Urothelium cell line (cell line): ENCODE data around the gene SLAMF9.
"Not testable (repeated sequence)": the region's sequence is repeated elsewhere in the genome, so short reads cannot be mapped to it uniquely, and the experiment has no call there.

Source experiments
- DNase-seq: peaks from one replicate; pipeline ENCODE4 v3.0.0; 2011; ENCODE audit warnings: low spot score, mixed read lengths
- FAIRE-seq: peaks from 2 replicates; lab custom pipeline; 2011; peaks lifted over from hg19 to GRCh38; lab: Jason Lieb, UNC

The SLAMF9 gene

DNA sequence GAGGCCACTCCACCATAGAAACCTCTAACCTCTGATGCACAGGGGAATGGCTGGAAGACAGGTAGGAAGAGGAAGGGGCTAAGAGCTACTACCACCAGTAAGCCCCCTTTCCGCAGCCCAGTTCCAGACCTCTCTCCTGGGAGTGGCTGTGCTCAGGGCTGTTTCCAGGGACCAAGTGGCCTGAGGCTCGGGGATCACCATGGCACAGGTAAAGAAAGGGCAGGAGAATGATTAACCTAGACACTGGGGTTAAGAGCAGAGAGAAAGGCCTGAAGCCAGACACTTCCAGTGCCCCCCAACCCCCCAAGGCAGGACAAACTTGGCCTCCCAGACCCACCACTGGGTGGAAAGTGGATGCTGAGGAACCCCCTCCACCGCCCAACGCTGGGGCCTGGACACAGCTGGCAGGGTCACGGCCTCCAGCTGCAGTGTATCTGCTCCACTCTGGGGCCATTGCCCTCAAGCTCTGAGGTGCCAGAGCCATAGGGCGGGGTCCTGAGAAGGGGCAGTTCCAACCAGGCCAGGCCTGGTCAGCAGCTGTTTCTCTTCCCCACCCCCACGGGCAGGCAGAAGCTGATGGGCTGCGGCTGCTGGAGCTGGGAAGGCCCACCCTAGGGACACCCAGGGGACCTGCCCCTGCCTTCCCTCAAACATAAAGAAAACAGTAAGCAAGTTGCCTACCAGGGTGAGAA, 31.4 kb downstream of the SLAMF9 start:
- no peak for FAIRE-seq
- DNase-seq: no peak

DNA sequence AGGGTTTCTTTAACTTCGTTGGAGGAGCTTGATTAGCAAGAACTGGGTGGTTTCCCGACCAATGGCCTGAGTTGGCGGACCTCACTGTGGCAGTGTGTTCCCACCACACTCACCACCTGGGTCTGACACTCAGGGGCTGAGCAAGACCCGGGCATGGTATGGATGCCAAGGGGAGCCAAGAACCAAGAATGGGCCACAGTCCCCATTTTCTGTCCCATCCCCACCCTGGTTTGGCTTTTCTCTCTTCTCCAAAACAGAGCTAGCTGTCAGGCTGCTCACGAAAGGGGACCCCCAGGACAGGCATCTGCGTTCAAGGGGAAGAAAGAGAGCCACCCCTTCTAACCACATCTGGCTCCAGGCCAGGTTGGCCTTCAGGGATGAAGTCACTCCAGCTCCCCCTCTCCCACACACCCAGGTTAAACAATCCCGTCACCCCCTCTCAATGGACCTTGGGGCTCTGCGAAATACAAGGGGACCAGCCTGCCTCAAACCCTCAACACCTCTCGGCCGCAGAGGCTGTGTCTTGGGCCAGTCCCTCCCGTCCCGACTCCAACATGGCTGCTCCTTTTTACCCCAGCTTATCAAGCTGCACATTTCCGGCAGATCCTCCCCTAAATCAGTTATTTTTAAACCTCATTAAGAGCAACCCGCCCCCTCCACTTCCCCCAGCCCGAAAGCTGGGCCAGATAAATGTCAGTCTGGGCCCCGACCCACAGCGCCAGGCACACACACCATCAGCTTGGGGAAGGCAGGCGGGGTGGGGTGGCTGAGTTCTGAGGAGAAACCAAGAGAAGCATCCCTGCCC, 32.1 kb downstream of the SLAMF9 start:
- FAIRE-seq (no peak), DNase-seq (no peak)

DNA sequence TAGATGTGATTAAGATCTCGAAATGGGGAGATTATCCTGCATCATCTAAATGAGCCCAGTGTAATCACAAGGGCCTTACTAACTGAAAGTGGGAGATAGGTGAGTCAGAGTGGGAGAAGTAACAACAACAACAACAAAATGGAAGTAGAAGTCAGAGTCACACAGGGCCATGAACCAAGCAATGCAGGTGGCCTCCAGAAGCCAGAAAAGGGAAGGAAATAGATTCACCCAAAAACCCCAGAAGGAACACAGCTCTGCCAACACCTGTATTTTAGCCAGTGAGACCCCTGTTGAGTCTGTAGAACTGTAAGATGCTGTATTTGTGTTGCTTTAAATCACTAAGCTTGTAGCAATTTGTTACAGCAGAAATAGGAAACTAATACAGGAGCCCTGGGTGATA, 32.8 kb downstream of the SLAMF9 start:
- FAIRE-seq (no peak), DNase-seq (no peak)

DNA sequence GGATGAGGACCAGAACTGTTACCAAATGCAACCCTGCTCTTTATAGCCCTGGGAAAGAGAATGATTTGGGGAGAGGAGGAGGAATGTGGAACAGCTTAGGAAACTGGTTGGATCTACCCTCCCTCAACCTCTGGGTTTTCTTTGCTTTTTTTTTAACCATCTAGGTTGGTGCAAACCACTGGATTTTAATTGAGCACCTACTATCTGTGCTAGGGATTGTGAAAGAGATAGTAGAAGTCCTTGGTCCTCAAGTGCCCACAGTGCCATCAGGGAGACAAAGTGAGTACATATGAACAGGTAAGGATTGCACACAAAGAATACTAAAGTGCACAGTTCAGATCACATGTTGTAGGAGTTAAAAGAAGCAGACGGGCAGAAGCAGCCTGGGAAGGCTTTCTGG, 33.4 kb downstream of the SLAMF9 start:
- DNase-seq: no peak
- no peak for FAIRE-seq

DNA sequence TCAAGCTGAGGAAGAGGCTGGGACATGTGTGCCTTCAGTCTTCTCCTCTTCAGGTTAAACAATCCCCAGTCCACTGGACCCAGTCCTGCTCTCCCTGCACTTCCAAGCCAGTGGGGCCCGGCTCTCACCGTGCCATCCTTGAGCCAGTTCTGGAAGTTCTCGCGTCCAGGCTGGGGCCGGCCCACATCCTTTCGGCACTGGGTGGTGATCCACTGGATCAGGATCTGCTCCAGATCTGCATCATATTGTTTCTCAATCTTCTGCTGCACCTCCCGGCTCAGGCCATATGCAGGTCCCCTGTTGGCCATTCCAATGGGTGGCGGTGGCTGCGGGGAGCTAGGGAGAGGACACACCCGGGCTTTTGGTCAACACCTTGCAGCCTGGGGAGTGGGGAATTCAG, 33.8 kb downstream of the SLAMF9 start:
- FAIRE-seq: no peak

DNA sequence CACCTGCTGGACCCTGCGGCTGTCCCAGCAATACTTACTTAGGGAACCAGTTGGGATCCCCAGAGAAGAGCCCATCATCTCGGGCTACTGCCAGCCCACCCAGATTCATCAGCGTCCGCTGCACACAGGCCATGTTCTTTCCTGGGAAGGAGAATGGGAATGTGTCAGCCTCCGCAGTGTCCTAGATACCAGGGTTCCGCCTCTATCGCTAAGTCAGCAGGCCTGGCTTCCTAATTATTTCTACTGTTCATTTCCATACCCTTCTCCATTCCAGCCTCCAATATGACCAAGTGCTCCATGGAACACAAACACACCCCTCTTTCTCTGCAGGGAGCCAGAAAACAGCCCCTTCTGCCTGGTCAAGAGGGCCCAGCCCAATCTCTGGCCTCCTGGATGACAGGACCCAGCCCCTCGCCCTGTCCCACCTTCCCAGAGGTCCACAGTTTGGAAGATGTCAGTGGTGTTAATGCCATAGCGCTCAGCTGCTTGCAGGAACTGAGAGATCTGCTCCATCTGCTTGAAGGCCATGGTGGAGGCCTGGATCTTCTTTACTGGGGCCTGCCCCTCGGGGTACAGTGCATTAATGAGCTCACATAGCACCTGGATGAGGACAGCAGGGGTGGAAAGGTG, 34.7 kb downstream of the SLAMF9 start:
- DNase-seq: no peak
- FAIRE-seq: no peak

More for the DNA sequence above, 33.8 kb downstream of the SLAMF9 start:
- no peak for DNase-seq

DNA sequence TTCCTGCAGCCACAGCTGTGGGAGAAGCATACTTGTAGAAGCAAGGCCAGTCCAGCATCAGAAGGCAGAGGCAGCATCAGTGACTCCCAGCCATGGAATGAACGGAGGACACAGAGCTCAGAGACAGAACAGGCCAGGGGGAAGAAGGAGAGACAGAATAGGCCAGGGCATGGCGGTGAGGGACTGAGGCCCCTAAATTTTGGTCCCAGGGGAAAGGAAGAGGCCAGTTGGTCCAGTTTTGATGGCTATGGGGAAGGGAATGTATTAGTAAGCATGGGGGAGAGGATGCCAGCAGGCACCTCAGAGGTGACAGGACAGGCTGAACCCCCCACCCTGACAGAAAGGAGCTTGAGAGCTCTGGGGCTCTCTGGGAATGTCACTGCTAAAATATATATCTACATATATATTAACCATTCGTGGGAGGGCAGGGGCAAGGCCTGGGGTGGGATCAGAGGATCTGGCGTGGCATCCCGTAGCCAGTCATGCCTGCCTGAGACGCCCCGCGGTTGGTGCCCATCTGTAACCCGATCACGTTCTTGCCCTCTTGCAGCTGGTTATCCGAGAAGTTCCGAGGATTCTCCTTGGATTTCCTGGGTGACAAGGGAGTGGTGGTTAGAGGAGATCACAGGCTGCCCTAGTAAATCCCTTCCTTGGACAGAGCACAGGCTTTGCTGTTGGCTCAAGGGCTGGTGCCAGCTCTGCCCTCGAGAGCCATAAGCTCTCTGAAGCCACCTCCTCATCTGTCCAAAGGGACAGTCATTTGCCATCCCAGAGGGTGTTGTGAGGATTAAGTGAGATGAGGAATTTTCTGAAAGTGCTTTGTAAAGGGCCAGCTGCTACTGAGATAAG, 35.5 kb downstream of the SLAMF9 start:
- FAIRE-seq (no peak), DNase-seq (no peak)

DNA sequence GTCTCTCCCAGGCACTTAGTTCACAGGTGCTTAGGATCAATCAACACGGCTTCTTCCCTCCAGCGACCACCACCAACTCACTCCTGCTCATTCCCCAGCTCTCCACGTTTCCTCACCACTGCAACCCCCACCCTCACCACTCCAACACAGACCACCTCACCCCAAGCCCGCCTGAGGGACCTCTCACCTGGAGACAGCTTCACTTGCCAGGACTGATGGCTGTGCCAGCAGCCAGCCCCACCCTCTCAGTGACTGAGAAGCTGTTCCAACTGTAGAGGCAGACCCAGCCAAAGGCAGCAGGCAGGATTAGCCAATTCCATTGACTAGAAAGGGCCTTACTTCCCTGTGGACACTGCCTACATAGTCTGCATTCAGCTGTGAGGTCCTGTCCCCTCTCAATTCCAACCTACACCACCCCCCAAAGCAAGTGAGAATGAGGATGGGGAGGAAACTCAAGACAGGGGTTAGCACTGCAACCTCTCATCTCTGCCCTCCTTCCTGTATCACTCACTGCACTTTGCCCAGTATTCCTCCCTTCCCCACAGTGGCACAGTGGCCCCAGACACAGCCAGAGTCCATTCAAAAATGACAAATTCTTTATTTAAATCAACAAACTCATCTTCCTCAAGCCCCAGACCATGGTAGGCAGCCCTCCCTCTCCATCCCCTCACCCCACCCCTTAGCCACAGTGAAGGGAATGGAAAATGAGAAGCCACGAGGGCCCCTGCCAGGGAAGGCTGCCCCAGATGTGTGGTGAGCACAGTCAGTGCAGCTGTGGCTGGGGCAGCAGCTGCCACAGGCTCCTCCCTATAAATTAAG, 36.3 kb downstream of the SLAMF9 start:
- FAIRE-seq: no peak
- DNase-seq: no peak

DNA sequence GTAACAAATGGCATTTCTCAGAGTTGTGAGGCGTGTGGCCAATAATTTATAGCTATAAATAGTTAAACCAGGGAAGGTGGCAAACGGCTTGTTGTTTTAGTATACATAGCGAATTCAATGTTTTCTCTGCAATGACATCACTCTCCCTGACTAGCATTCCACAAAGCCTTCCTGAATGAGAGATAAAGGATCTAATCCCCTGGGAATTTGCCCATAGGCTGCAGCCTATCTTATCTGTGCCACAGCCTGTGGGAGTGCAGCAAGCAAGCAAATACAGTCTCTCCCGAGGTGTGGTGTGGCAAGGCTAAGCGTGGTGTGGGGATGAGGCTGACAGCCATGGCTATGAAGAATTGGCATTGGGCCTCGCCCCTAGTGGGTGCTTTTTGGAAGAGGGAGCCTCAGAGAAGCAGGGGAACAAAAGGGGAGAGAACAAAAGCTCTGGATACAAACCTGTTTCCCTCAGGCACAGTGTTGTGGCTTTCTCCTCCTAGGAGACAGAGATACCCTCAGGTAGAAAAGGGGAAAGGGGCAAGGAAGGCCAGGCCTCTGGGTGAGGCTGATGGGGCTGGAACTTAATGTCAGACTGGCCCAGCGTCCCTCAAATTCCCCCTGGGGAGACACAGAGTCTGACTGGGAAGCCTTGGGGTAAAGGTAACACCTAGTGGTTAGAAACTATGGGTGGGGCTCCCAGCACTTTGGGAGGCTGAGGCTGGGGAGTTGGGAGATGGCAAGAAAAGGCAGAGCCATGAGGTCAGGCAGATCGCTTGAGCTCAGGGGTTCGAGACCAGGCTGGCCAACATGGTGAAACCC, 37.6 kb downstream of the SLAMF9 start:
- peak; percentile 50 for DNase-seq
- FAIRE-seq: peak; percentile 17

DNA sequence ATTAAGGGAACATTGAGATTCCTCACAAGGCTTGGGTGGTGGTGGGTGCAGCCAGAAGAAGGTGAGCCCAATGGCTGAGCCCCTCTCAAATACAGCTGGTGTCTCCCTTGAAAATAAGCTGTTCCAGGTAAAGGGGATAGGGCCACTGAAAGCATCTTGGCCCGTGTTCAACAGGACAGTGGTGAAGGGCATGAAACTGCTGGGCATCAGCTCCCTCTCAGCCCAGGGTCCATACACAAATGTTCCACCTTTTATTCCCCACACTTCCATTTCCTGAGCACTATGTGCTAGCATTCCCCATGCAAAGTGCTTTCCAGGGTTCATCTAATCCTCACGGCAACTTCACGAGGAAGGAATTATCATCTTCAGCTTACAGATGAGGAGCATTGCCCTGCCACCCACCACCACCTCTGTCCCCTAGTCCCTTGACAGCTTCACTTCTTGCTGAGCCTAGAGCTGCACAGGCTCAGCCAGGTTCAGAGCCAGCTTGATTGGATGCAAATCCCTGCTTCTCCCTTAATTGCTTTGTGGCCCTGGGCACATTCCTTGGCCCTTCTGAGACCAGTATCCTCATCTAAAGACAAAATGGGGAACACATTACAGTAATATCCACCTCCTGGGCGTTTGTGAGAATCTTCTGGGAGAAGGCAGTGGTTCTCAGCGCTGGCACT, 38.3 kb downstream of the SLAMF9 start:
- FAIRE-seq (no peak), DNase-seq (no peak)

DNA sequence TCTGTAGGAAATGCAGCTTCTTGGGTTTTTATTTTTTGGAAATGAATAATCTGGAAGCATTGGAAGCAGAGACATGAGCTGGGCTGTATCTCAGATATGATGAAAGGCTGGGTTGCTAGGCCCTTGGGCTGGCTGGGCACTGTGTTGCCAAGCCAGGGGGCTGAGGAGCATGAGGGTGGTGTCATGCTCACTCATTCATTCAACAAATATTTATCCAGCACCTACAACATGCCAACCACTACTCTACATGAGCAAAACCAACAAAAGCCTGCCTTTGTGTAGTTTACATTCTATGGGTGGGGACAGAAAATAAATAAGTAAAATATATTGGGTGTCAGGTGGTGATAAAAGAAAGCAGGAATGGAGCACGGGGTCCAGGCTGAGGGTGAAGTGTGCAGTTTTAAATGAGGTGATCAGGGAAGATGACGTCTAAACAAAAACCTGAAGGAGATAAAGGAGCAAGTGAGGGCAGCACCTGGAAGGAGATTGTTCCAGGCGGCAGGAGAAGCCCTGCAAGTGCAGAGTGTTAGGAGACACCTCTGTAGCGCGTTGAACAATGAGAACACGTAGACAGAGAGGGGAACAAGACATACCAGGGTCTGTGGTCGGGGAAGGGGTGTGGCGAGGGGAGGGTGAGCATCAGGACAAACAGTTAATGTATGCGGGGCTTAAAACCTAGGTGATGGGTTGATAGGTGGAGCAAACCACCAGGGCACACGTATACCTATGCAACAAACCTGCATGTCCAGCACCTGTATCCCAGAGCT, 39.6 kb downstream of the SLAMF9 start:
- FAIRE-seq (no peak), DNase-seq (no peak)

DNA sequence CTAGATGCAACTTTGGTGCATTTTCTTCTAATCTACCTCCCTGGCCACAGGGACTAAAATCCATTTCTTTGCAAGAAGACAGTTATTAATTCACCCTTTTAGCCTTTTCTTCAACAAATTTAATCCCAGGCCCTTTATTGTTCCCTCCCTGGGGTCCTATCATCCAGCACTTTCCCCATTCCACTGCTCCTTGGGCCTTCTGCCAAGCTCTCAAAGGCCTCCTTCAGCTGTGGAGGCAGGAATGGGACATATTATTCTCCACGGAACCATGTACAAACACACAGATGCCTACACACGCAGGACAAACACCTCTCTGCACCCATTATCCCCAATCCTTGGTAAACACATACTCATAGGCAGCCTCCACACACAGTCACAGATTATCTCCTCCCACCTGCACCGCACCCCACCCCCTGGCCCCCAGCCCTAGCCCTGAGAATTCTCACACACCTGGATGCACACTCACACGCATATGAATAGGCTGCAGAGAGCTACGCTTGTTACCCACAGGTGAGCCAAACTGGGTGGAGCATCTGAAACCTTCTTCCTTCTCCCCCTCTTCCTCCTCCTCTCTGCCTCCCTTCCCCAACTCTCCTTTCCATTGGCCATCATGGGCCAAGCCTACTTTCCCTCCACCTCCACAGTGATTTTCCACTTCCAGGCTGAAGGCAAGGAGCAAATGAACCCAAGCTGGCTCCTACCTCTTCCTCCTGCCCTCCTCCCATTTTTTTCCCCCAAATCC, 40.4 kb downstream of the SLAMF9 start:
- FAIRE-seq (no peak), DNase-seq (no peak)

DNA sequence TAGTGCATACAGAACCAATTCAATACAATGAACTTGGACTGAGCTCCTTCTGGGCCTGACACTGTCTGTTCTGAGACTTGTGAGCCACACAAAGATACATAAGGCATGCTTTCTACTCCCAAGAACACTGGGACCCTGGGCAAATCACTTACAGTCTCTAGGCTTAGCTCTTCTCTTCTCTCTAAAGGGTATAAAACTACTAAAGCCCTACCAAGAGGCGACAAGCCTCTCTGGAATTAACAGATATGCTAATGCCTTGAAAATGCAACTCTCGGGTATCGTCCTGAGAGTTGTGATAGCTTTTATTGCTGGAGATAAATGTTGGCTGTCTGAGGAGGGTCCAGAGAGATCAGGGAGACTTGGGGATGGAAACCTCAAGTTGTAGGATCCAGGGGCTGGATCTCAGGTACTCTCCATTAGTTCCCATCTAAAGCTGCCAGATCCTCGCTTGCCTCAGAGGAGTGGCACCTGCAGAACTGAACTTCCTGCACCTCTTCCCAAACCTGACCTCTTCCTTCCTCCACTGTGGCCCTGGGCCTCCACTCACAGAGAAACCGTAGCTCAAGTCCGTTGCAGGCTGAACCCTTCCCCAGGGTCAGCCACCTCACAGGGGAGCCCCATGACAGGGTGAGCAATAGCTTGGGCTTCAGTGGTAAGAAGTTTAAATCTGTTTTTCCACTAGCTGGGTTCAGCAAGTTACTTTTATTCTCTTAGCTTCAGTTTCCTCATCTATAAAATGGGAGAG, 42.5 kb downstream of the SLAMF9 start:
- DNase-seq (no peak), FAIRE-seq (no peak)

DNA sequence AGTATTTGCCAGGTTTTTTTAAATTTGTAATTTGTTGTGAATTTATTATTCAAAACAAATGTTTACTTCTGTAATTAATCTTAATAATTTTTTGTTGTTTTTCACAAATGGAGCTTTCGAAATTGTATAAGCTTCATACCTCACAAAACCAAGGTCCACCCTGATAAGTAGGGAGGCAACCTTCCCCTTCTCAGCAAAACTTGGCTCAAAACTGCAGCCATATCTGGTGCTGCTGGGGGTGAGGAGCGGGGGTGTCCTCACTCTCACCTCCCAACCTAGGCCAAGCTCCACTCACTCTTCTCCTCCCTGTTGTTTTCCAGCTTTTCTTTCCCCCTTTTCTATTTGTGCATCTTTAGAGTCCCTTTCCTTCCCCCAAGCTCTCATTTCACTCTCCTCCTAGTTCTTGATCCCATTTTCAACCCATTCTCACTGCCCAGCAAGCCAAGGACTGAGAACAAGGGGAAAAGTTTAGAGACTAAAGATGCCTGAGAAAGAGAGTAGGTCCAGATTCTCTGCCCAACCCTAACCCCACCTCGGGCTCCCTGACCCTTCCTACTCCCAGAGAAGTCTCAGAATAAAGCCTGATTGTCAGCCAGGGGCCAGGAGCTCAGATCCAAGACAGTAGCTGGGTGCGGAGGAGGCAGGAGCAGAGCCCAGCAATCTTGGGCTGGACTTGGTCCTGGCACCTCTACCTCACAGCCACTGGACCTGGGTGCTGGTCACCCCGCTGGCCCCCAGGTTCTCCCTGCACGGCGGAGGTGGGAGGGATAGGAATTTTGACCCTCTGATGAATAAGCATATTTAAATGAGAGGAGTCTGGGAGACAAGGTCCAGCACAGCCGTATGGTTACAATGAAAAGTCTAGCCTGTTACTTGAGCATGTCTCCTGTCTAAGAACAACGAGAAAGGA, 45.8 kb downstream of the SLAMF9 start:
- no peak for FAIRE-seq
- DNase-seq: no peak

DNA sequence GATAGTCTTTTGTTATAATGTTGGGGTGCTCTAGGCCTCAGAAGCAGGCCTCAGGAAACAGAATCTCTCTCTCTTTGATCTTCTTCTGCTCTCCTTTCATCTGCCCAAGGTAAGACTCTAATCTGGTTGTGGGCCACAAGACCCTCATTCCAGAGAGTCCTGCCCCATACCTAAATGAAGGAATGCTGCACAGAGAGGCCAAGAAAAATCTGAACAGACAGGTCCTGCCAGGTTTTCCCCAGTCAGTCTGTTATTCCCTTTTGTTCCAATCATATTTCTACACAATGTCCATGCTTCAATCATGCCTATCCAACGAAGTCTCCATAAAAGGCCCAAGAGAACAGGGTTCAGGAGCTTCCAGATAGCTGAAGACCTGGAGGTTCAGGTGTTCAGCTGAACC, 47.1 kb downstream of the SLAMF9 start:
- no peak for DNase-seq
- no peak for FAIRE-seq

DNA sequence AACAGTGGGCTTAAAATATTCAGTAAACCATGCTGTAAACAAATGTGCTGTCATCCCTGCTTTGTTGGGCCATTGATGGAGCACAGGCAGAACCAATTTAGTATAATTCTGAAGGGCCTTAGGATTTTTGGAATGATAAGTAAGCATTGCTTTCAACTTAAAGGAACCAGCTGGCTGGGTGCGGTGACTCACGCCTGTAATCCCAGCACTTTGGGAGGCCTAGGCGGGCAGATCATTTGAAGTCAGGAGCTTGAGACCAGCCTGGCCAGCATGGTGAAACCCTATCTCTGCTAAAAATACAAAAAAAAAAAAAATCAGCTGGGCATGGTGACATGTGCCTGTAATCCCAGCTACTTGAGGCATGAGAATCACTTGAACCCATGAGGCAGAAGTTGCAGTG, 50.0 kb downstream of the SLAMF9 start:
- DNase-seq, FAIRE-seq: not testable (repeated sequence)
